ENCODE measurements around the gene OR52E4. TPM values are rescaled to one million over a fixed set of nuclear protein-coding genes. Genes with fewer than 3 reads are reported as not detected.

Gene OR52E4
- not detected for total RNA-seq
- not detected for polyA plus RNA-seq

- H3K27ac Mint-ChIP-seq, result no peak within 1 kb of the TSS
- Histone ChIP-seq H3K27ac (ENCODE audit: low read depth, low read length) (no peak within 1 kb of the TSS), H3K4me3 (ENCODE audit: low read length) (no peak within 1 kb of the TSS), H3K4me1 (ENCODE audit: insufficient read depth, low read length) (no peaks in the 10 kb centered on the region), H3K27me3 (ENCODE audit: insufficient read depth, low read length, poor library complexity, severe bottlenecking) (no peaks in the 10 kb centered on the region), H3K36me3 (ENCODE audit: insufficient read depth, low read length) (no peaks in the 10 kb centered on the region), H3K9me3 (ENCODE audit: low read length) (no peaks in the 10 kb centered on the region)
- ChIA-PET CTCF (no interaction called here), POLR2A (no interaction called here)
- H3K4me3 Mint-ChIP-seq, result no peak within 1 kb of the TSS
- H3K36me3 Mint-ChIP-seq, result no peaks in the 10 kb centered on the region
- DNase-seq, result no peak
- peaks cover 5 to 6% of the 10 kb centered on the region in 2 donors for H3K27me3 Mint-ChIP-seq
- no peaks in the 10 kb centered on the region for H3K4me1 Mint-ChIP-seq
- H3K9me3 Mint-ChIP-seq, result no peaks in the 10 kb centered on the region
Observed at GRCh38 chr11:5880329-5880728, at the start of gene OR52E4. OR52E4 (plus strand) TSS chr11:5880629; CDS start chr11:5884293, 3,664 bp downstream.

DNA sequence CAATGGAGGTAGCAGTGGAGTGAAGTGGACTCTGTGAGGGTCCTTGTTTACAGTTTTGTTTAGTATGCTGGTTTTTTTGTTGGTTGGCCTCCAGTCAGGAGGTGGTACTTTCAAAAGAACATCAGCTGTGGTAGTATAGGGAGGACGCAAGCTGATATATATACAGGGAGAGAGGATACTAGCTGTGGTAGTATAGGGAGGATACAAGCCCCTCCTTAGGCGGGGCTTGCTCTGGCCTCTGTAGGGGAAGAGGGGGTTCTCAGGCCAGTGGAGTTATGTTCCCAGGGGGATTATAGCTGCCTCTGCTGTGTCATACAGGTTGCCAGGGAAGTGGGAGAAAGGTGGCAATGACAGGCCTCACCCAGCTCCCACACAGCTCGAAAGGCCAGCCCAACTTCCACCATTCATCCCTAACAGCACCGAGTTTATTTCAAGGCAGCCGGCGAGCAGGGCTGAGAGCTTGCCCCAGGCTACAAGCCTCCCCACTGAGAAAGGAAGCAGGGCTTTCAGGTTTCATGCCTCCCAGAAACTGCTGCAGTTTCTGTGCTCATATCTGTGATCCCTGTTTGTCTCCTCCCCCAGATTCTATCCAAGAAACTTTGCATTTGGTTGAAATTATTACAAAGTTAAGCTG, 49.1 kb upstream of the OR52E4 start:
- ChIA-PET POLR2A (no interaction called here), CTCF (no interaction called here)
- peaks cover 9 to 23% of the 10 kb centered on the region in 2 donors for H3K27me3 Mint-ChIP-seq
- H3K4me1 ChIP-seq (ENCODE audit: insufficient read depth, low read length), result no peaks in the 10 kb centered on the region
- H3K4me3 ChIP-seq (ENCODE audit: low read length), result no peak overlapping the region
- no peak for DNase-seq
- H3K36me3 ChIP-seq (ENCODE audit: insufficient read depth, low read length), result no peaks in the 10 kb centered on the region
- no peaks in the 10 kb centered on the region for H3K9me3 ChIP-seq (ENCODE audit: low read length)
- H3K27ac ChIP-seq (ENCODE audit: low read depth, low read length), result no peak overlapping the region
- H3K27me3 ChIP-seq (ENCODE audit: insufficient read depth, low read length, poor library complexity, severe bottlenecking), result no peaks in the 10 kb centered on the region
- no peak overlapping the region for H3K27ac Mint-ChIP-seq
- H3K9me3 Mint-ChIP-seq, result peaks cover 0 to 6% (median 0%) of the 10 kb centered on the region in 5 donors
- H3K36me3 Mint-ChIP-seq, result no peaks in the 10 kb centered on the region
- no peaks in the 10 kb centered on the region for H3K4me1 Mint-ChIP-seq
- no peak overlapping the region for H3K4me3 Mint-ChIP-seq

DNA sequence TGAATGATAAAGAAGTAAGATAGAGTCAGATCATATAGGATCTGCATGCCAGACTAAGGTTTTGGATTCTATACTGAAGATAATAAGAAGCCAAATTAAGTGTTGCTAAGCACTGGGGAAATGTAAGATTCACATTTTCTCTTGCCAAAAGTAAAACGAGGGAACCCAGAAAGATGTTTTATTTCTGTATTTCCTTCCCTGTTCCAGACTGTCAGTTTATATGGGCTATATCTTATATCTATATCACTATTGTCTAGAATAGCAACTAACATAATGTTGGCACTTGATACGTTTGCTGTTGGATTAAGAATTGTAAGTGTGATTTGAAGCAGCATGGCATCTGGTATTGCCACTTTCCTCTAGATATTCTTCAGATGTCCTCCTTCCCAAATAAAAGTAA, 47.0 kb upstream of the OR52E4 start:
- H3K9me3 ChIP-seq (ENCODE audit: low read length), result no peaks in the 10 kb centered on the region
- no peaks in the 10 kb centered on the region for H3K36me3 Mint-ChIP-seq
- no peak for DNase-seq
- CTCF ChIA-PET, result no interaction called here
- H3K9me3 Mint-ChIP-seq, result peaks cover 0 to 7% (median 3%) of the 10 kb centered on the region in 5 donors
- no peak overlapping the region for H3K27ac Mint-ChIP-seq
- H3K36me3 ChIP-seq (ENCODE audit: insufficient read depth, low read length), result no peaks in the 10 kb centered on the region
- no peaks in the 10 kb centered on the region for H3K4me1 Mint-ChIP-seq
- no peaks in the 10 kb centered on the region for H3K27me3 ChIP-seq (ENCODE audit: insufficient read depth, low read length, poor library complexity, severe bottlenecking)
- no peak overlapping the region for H3K4me3 Mint-ChIP-seq
- H3K4me1 ChIP-seq (ENCODE audit: insufficient read depth, low read length), result no peaks in the 10 kb centered on the region
- POLR2A ChIA-PET, result no interaction called here
- H3K27ac ChIP-seq (ENCODE audit: low read depth, low read length), result no peak overlapping the region
- no peak overlapping the region for H3K4me3 ChIP-seq (ENCODE audit: low read length)
- H3K27me3 Mint-ChIP-seq, result peaks cover 11 to 34% of the 10 kb centered on the region in 2 donors

DNA sequence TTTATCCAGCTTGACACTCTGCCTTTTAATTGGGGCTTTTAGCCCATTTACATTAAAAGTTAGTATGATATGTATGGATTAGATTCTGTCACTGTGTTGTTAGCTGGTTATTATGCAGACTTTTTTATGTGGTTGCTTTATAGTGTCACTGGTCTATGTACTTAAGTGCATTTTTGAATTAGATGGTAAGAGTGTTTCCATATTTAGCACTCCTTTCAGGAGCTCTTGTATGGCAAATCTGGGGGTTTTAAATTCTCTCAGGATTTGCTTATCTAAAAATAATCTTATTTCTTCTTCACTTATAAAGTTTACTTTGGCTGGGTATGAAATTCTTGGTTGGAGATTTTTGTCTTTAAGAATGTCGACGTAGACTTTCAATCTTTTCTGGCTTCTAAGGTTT, 42.7 kb upstream of the OR52E4 start:
- H3K9me3 Mint-ChIP-seq, result peaks cover 0 to 9% (median 3%) of the 10 kb centered on the region in 5 donors
- no peaks in the 10 kb centered on the region for H3K9me3 ChIP-seq (ENCODE audit: low read length)
- no peak overlapping the region for H3K27ac ChIP-seq (ENCODE audit: low read depth, low read length)
- POLR2A ChIA-PET, result no interaction called here
- no peak overlapping the region for H3K4me3 ChIP-seq (ENCODE audit: low read length)
- H3K4me1 Mint-ChIP-seq, result no peaks in the 10 kb centered on the region
- H3K27me3 Mint-ChIP-seq, result peaks cover 17 to 38% of the 10 kb centered on the region in 2 donors
- no peaks in the 10 kb centered on the region for H3K27me3 ChIP-seq (ENCODE audit: insufficient read depth, low read length, poor library complexity, severe bottlenecking)
- no peak for DNase-seq
- CTCF ChIA-PET, result no interaction called here
- H3K36me3 Mint-ChIP-seq, result no peaks in the 10 kb centered on the region
- H3K4me3 Mint-ChIP-seq, result no peak overlapping the region
- no peaks in the 10 kb centered on the region for H3K4me1 ChIP-seq (ENCODE audit: insufficient read depth, low read length)
- no peaks in the 10 kb centered on the region for H3K36me3 ChIP-seq (ENCODE audit: insufficient read depth, low read length)
- H3K27ac Mint-ChIP-seq, result no peak overlapping the region

GRCh38 chr11:5841797-5842196, 38.6 kb upstream of the OR52E4 start, which contains the start of gene OR52E6:
OR52E6 (minus strand) TSS chr11:5841897; CDS start chr11:5841897, 0 bp downstream.
- DNase-seq, result no peak
- H3K27me3 ChIP-seq (ENCODE audit: insufficient read depth, low read length, poor library complexity, severe bottlenecking), result no peaks in the 10 kb centered on the region
- no peak within 1 kb of the TSS for H3K27ac Mint-ChIP-seq
- no peaks in the 10 kb centered on the region for H3K4me1 ChIP-seq (ENCODE audit: insufficient read depth, low read length)
- peaks cover 22 to 37% of the 10 kb centered on the region in 2 donors for H3K27me3 Mint-ChIP-seq
- H3K4me3 ChIP-seq (ENCODE audit: low read length), result no peak within 1 kb of the TSS
- H3K4me3 Mint-ChIP-seq, result no peak within 1 kb of the TSS
- no peaks in the 10 kb centered on the region for H3K36me3 Mint-ChIP-seq
- H3K4me1 Mint-ChIP-seq, result no peaks in the 10 kb centered on the region
- POLR2A ChIA-PET, result no interaction called here
- CTCF ChIA-PET, result no interaction called here
- no peak within 1 kb of the TSS for H3K27ac ChIP-seq (ENCODE audit: low read depth, low read length)
- no peaks in the 10 kb centered on the region for H3K9me3 ChIP-seq (ENCODE audit: low read length)
- no peaks in the 10 kb centered on the region for H3K36me3 ChIP-seq (ENCODE audit: insufficient read depth, low read length)
- peaks cover 0 to 7% (median 3%) of the 10 kb centered on the region in 5 donors for H3K9me3 Mint-ChIP-seq

DNA sequence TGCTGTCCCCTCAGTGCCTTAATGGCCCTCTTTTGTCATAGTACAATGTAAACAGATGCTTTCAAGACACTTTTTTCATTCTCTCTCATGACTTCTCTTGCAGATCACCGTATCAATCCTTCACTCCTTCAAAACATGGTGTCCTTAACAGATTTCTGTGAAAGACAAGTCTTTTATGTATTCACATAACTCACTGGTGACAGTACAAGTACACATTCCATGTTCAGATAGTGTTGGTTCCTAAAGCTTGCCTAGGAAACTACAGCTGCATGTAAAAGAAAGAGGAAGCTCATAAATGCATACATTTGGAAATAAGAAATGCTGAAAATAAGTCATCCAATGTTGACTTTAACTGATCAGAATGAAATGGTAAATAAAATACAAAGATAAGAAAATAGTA, 33.7 kb upstream of the OR52E4 start:
- H3K27me3 ChIP-seq (ENCODE audit: insufficient read depth, low read length, poor library complexity, severe bottlenecking), result no peaks in the 10 kb centered on the region
- ChIA-PET POLR2A (no interaction called here), CTCF (no interaction called here)
- no peak overlapping the region for H3K27ac ChIP-seq (ENCODE audit: low read depth, low read length)
- H3K27ac Mint-ChIP-seq, result no peak overlapping the region
- H3K4me1 Mint-ChIP-seq, result no peaks in the 10 kb centered on the region
- H3K4me3 Mint-ChIP-seq, result no peak overlapping the region
- H3K4me1 ChIP-seq (ENCODE audit: insufficient read depth, low read length), result no peaks in the 10 kb centered on the region
- no peak overlapping the region for H3K4me3 ChIP-seq (ENCODE audit: low read length)
- H3K9me3 Mint-ChIP-seq, result no peaks in the 10 kb centered on the region
- no peak for DNase-seq
- H3K27me3 Mint-ChIP-seq, result peaks cover 7 to 8% of the 10 kb centered on the region in 2 donors
- no peaks in the 10 kb centered on the region for H3K36me3 Mint-ChIP-seq
- no peaks in the 10 kb centered on the region for H3K36me3 ChIP-seq (ENCODE audit: insufficient read depth, low read length)
- no peaks in the 10 kb centered on the region for H3K9me3 ChIP-seq (ENCODE audit: low read length)

- CTCF ChIA-PET, result no interaction called here
Observed at GRCh38 chr11:5847711-5848110, 32.7 kb upstream of the OR52E4 start.

DNA sequence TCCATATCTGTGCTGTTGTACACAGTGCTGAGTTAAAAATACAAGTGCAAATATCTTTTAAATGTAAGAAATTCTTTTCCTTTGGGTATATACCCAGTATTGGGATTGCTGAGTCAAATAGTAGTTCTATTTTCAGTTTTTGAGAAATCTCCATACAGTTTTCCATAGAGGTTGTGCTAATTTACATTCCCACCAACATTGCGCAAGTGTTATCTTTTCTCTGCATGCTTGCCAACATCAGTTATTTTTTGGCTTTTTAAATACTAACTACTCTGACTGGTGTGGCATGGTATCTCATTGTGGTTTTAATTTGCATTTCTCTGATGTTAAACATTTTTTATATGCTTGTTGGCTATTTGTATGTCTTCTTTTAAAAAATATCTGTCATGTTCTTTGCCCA, 29.4 kb upstream of the OR52E4 start:
- CTCF ChIA-PET, result no interaction called here
- no peak overlapping the region for H3K27ac ChIP-seq (ENCODE audit: low read depth, low read length)
- H3K27me3 Mint-ChIP-seq, result peaks cover 11 to 31% of the 10 kb centered on the region in 2 donors
- H3K4me3 ChIP-seq (ENCODE audit: low read length), result no peak overlapping the region
- no peaks in the 10 kb centered on the region for H3K36me3 ChIP-seq (ENCODE audit: insufficient read depth, low read length)
- DNase-seq, result no peak
- no peak overlapping the region for H3K27ac Mint-ChIP-seq
- no peak overlapping the region for H3K4me3 Mint-ChIP-seq
- H3K4me1 Mint-ChIP-seq, result no peaks in the 10 kb centered on the region
- POLR2A ChIA-PET, result no interaction called here
- H3K9me3 ChIP-seq (ENCODE audit: low read length), result no peaks in the 10 kb centered on the region
- no peaks in the 10 kb centered on the region for H3K4me1 ChIP-seq (ENCODE audit: insufficient read depth, low read length)
- H3K27me3 ChIP-seq (ENCODE audit: insufficient read depth, low read length, poor library complexity, severe bottlenecking), result no peaks in the 10 kb centered on the region
- H3K36me3 Mint-ChIP-seq, result no peaks in the 10 kb centered on the region
- peaks cover 0 to 4% (median 2%) of the 10 kb centered on the region in 5 donors for H3K9me3 Mint-ChIP-seq

More at GRCh38 chr11:5847711-5848110, 32.7 kb upstream of the OR52E4 start:
- Histone ChIP-seq H3K4me3 (ENCODE audit: low read length) (no peak overlapping the region), H3K9me3 (ENCODE audit: low read length) (no peaks in the 10 kb centered on the region), H3K4me1 (ENCODE audit: insufficient read depth, low read length) (no peaks in the 10 kb centered on the region), H3K27me3 (ENCODE audit: insufficient read depth, low read length, poor library complexity, severe bottlenecking) (no peaks in the 10 kb centered on the region), H3K27ac (ENCODE audit: low read depth, low read length) (no peak overlapping the region), H3K36me3 (ENCODE audit: insufficient read depth, low read length) (no peaks in the 10 kb centered on the region)
- peaks cover 8 to 10% of the 10 kb centered on the region in 2 donors for H3K27me3 Mint-ChIP-seq
- no peak for DNase-seq
- no peaks in the 10 kb centered on the region for H3K4me1 Mint-ChIP-seq
- no peak overlapping the region for H3K27ac Mint-ChIP-seq
- H3K9me3 Mint-ChIP-seq, result peaks cover 0 to 2% (median 0%) of the 10 kb centered on the region in 5 donors
- H3K4me3 Mint-ChIP-seq, result no peak overlapping the region
- POLR2A ChIA-PET, result no interaction called here
- no peaks in the 10 kb centered on the region for H3K36me3 Mint-ChIP-seq

Data from CD8-positive, alpha-beta memory T cell (primary cell).